Bronchial epithelial cell (primary cell): Measurements from ENCODE around the gene MCRIP2. TPM values are rescaled to one million over a fixed set of nuclear protein-coding genes. Genes with fewer than 3 reads are reported as not detected.

Source experiments
- DNase-seq: peaks from one replicate; pipeline ENCODE4 v3.0.0-alpha.2; 2010; ENCODE audit warnings: low read depth
- FAIRE-seq: peaks from 2 replicates; lab custom pipeline; 2011; peaks lifted over from hg19 to GRCh38; lab: Jason Lieb, UNC
- H3K27me3 ChIP-seq: 2 replicates; pipeline ENCODE4 v1.5.1; 2011; ENCODE audit warnings: low read length; ENCODE audit not compliant: control insufficient read depth, insufficient read depth
- H3K36me3 ChIP-seq: 2 replicates; pipeline ENCODE4 v1.5.1; 2011; ENCODE audit warnings: low read length; ENCODE audit not compliant: control insufficient read depth, insufficient read depth
- H3K4me3 ChIP-seq: 2 replicates; pipeline ENCODE4 v1.5.1; 2011; ENCODE audit warnings: mild to moderate bottlenecking, low read depth, low read length, control low read depth
- CTCF ChIP-seq: IDR thresholded peaks from 2 replicates; pipeline ENCODE4 v1.5.1; 2011; ENCODE audit warnings: mild to moderate bottlenecking, moderate library complexity, low read length, control low read depth, inconsistent platforms; ENCODE audit not compliant: insufficient read depth, severe bottlenecking
- total RNA-seq: library from RNA; depleted of rRNA; stranded (reverse); fragments of >200 nt; gene quantifications from 2 replicates; pipeline ENCODE4 v1.2.1, GENCODE V29; 2014

MCRIP2 gene
- total RNA-seq, 1 donor from 2014 or later, result 45.0 TPM

GRCh38 chr16:603933-604332 is 37.7 kb upstream of the MCRIP2 start:
- peaks cover 6% of the 10 kb centered on the region for H3K36me3 ChIP-seq
- no peak overlapping the region for H3K4me3 ChIP-seq
- DNase-seq (no peak), FAIRE-seq (no peak)
- no peak for TF ChIP-seq CTCF
- H3K27me3 ChIP-seq, result no peaks in the 10 kb centered on the region

- Histone ChIP-seq H3K36me3 (no peaks in the 10 kb centered on the region), H3K4me3 (no peak overlapping the region), H3K27me3 (no peaks in the 10 kb centered on the region)
- TF ChIP-seq CTCF, result no peak
- FAIRE-seq, result no peak
- no peak for DNase-seq
Measured at GRCh38 chr16:606656-607307, 34.8 kb upstream of the MCRIP2 start.

- no peak for TF ChIP-seq CTCF
- H3K36me3 ChIP-seq, result no peaks in the 10 kb centered on the region
- DNase-seq (peak; percentile 42), FAIRE-seq (no peak)
- no peak overlapping the region for H3K4me3 ChIP-seq
- H3K27me3 ChIP-seq, result no peaks in the 10 kb centered on the region
Measured at GRCh38 chr16:608019-608418, 33.6 kb upstream of the MCRIP2 start.

GRCh38 chr16:609316-609715 is 32.3 kb upstream of the MCRIP2 start:
- no peak for FAIRE-seq

GRCh38 chr16:609984-610383 is 31.6 kb upstream of the MCRIP2 start:
- DNase-seq, result no peak
- TF ChIP-seq CTCF, result no peak
- no peak for FAIRE-seq
- Histone ChIP-seq H3K36me3 (peaks cover 2% of the 10 kb centered on the region), H3K4me3 (no peak overlapping the region), H3K27me3 (no peaks in the 10 kb centered on the region)

More at GRCh38 chr16:609316-609715, 32.3 kb upstream of the MCRIP2 start:
- Histone ChIP-seq H3K27me3 (no peaks in the 10 kb centered on the region), H3K36me3 (peaks cover 2% of the 10 kb centered on the region), H3K4me3 (no peak overlapping the region)
- no peak for DNase-seq
- no peak for TF ChIP-seq CTCF
